ENCODE results near the gene MUC5AC.

The MUC5AC gene

GRCh38 chr11:1218788-1219445 is 61.2 kb downstream of the MUC5AC start:
- DNase-seq (ENCODE audit: low spot score): no peak
- no peak for TF ChIP-seq CTCF (IDR thresholded peaks at IDR 0.05; ENCODE audit: borderline replicate concordance, control extremely low read depth, extremely low read depth, insufficient read depth, missing control alignments)
- in situ Hi-C loops (cut with MboI; ENCODE audit: low sequenced_read_pairs, unreplicated experiment): no loop called here

- in situ Hi-C loops (cut with MboI; ENCODE audit: low sequenced_read_pairs, unreplicated experiment): no loop called here
- DNase-seq (ENCODE audit: low spot score): no peak
- TF ChIP-seq CTCF (IDR thresholded peaks at IDR 0.05; ENCODE audit: borderline replicate concordance, control extremely low read depth, extremely low read depth, insufficient read depth, missing control alignments): no peak
These were observed 61.7 kb downstream of the MUC5AC start for GRCh38 chr11:1219446-1219833.

GRCh38 chr11:1219834-1220815 is 62.4 kb downstream of the MUC5AC start:
- DNase-seq (ENCODE audit: low spot score): no peak
- no peak for TF ChIP-seq CTCF (IDR thresholded peaks at IDR 0.05; ENCODE audit: borderline replicate concordance, control extremely low read depth, extremely low read depth, insufficient read depth, missing control alignments)
- in situ Hi-C loops (cut with MboI; ENCODE audit: low sequenced_read_pairs, unreplicated experiment): no loop called here

GRCh38 chr11:1220941-1221721 is 63.4 kb downstream of the MUC5AC start:
- DNase-seq (ENCODE audit: low spot score): no peak
- no peak for TF ChIP-seq CTCF (IDR thresholded peaks at IDR 0.05; ENCODE audit: borderline replicate concordance, control extremely low read depth, extremely low read depth, insufficient read depth, missing control alignments)
- in situ Hi-C loops (cut with MboI; ENCODE audit: low sequenced_read_pairs, unreplicated experiment): no loop called here

- no peak for DNase-seq (ENCODE audit: low spot score)
- TF ChIP-seq CTCF (IDR thresholded peaks at IDR 0.05; ENCODE audit: borderline replicate concordance, control extremely low read depth, extremely low read depth, insufficient read depth, missing control alignments): no peak
- in situ Hi-C loops (cut with MboI; ENCODE audit: low sequenced_read_pairs, unreplicated experiment): no loop called here
These were observed 64.1 kb downstream of the MUC5AC start for GRCh38 chr11:1221848-1222311.

Measured in GM13976 (cell line).